ENCODE measurements around the gene HCRT. TPM values are rescaled to one million over a fixed set of nuclear protein-coding genes. Genes with fewer than 3 reads are reported as not detected.
"Not testable (repeated sequence)": the region's sequence is repeated elsewhere in the genome, so short reads cannot be mapped to it uniquely, and the experiment has no call there.

Gene HCRT
- total RNA-seq (2014; rRNA removed; shearing (Covaris generic)), result not detected in 2 replicates

GRCh38 chr17:42184713-42185620 lies at the start of gene HCRT:
TSS of gene HCRT (minus strand) at chr17:42185452. CDS start at chr17:42185365, 87 bp downstream.
- DNase-seq (ENCODE audit: low read depth), result no peak

- no peak for DNase-seq (ENCODE audit: low read depth)
Measured at GRCh38 chr17:42233994-42234393, 48.7 kb upstream of the HCRT start.

GRCh38 chr17:42233156-42233555 lies 47.9 kb upstream of the HCRT start:
- DNase-seq (ENCODE audit: low read depth), result no peak

GRCh38 chr17:42230225-42230624 lies 45.0 kb upstream of the HCRT start:
- no peak for DNase-seq (ENCODE audit: low read depth)

- DNase-seq (ENCODE audit: low read depth), result no peak
Measured at GRCh38 chr17:42227849-42228700, 42.8 kb upstream of the HCRT start.

- no peak for DNase-seq (ENCODE audit: low read depth)
Measured at GRCh38 chr17:42225646-42226045, 40.4 kb upstream of the HCRT start.

GRCh38 chr17:42224651-42225050 lies 39.4 kb upstream of the HCRT start:
- DNase-seq (ENCODE audit: low read depth), result no peak

- peak; percentile 20 for DNase-seq (ENCODE audit: low read depth)
Measured at GRCh38 chr17:42221886-42222745, 36.9 kb upstream of the HCRT start.

- not testable (repeated sequence) for DNase-seq (ENCODE audit: low read depth)
Measured at GRCh38 chr17:42219280-42219679, 34.0 kb upstream of the HCRT start.

- no peak for DNase-seq (ENCODE audit: low read depth)
Measured at GRCh38 chr17:42214156-42214555, 28.9 kb upstream of the HCRT start.

GRCh38 chr17:42212382-42212781 lies 27.1 kb upstream of the HCRT start:
- no peak for DNase-seq (ENCODE audit: low read depth)

GRCh38 chr17:42211921-42212341 lies 26.7 kb upstream of the HCRT start:
- DNase-seq (ENCODE audit: low read depth), result peak; percentile 17

GRCh38 chr17:42210046-42210445 lies 24.8 kb upstream of the HCRT start:
- DNase-seq (ENCODE audit: low read depth), result no peak

- DNase-seq (ENCODE audit: low read depth), result not testable (repeated sequence)
Measured at GRCh38 chr17:42206153-42206612, 20.9 kb upstream of the HCRT start.

GRCh38 chr17:42203354-42203753 lies 18.1 kb upstream of the HCRT start:
- DNase-seq (ENCODE audit: low read depth), result no peak

GRCh38 chr17:42202696-42203095 lies 17.4 kb upstream of the HCRT start:
- DNase-seq (ENCODE audit: low read depth), result no peak

- DNase-seq (ENCODE audit: low read depth), result no peak
Measured at GRCh38 chr17:42202159-42202558, 16.9 kb upstream of the HCRT start.

GRCh38 chr17:42201458-42201772 lies 16.2 kb upstream of the HCRT start:
- no peak for DNase-seq (ENCODE audit: low read depth)

GRCh38 chr17:42200706-42201457 lies 15.6 kb upstream of the HCRT start:
- DNase-seq (ENCODE audit: low read depth), result no peak

GRCh38 chr17:42199416-42200011 lies 14.3 kb upstream of the HCRT start:
- DNase-seq (ENCODE audit: low read depth), result no peak

Measured in RPMI7951 (cell line).